Stomach smooth muscle (tissue), 2 donors: Measurements from ENCODE around the gene GRIK4.

Experiments
- H3K27ac ChIP-seq: one replicate; pipeline ENCODE4 v1.7.0; 2013; ENCODE audit warnings: mild to moderate bottlenecking, low read length, inconsistent platforms
- H3K27me3 ChIP-seq, 2 donors: one replicate each; pipeline ENCODE4 v1.7.0; 2013; ENCODE audit warnings: low read length in 2 of 2; ENCODE audit not compliant: insufficient read depth in 2 of 2, control insufficient read depth in 1 of 2
- H3K36me3 ChIP-seq, 2 donors: one replicate each; pipeline ENCODE4 v1.7.0; 2013; ENCODE audit warnings: low read length in 2 of 2; ENCODE audit not compliant: control insufficient read depth in 2 of 2, insufficient read depth in 2 of 2
- H3K4me1 ChIP-seq: one replicate; pipeline ENCODE4 v1.7.0; 2013; ENCODE audit warnings: low read length; ENCODE audit not compliant: control insufficient read depth, insufficient read depth
- H3K4me3 ChIP-seq, 2 donors: one replicate each; pipeline ENCODE4 v1.7.0; 2013; ENCODE audit warnings: low read length in 2 of 2
- H3K9ac ChIP-seq, 2 donors: one replicate each; pipeline ENCODE4 v1.7.0; 2013; ENCODE audit warnings: low read length in 2 of 2, mild to moderate bottlenecking in 1 of 2
- H3K9me3 ChIP-seq, 2 donors: one replicate each; pipeline ENCODE4 v1.7.0; 2013; ENCODE audit warnings: low read length in 2 of 2; ENCODE audit not compliant: control insufficient read depth in 2 of 2
- donor health status: healthy.
- donor health status: Pancreatic carcinoma.

GRIK4 gene

DNA sequence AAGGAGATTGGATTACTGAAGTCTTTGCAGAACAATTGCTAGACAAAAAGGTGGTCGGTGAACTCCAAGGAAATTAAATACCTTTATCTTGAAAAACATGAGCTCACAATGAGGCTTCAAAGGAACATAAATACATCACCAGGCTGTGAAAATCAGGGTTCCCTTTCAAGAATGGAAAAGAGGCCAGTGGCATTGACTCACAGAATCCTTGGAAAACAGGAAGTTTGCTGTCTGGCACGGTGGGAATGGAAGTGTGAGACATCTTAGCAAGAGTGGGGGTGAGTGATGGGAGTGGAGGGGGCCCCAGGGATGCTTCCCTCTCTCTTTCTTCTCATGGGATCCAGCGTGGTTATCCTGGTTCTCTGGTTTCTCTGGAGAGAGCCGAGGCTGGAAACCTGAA is 463.4 kb downstream of the GRIK4 start:
- Histone ChIP-seq H3K27me3 (peaks cover 7 to 12% of the 10 kb centered on the region in 2 donors), H3K27ac (no peak overlapping the region), H3K9me3 (no peaks in the 10 kb centered on the region), H3K36me3 (no peaks in the 10 kb centered on the region), H3K4me3 (no peak overlapping the region), H3K9ac (no peak overlapping the region), H3K4me1 (no peaks in the 10 kb centered on the region)

DNA sequence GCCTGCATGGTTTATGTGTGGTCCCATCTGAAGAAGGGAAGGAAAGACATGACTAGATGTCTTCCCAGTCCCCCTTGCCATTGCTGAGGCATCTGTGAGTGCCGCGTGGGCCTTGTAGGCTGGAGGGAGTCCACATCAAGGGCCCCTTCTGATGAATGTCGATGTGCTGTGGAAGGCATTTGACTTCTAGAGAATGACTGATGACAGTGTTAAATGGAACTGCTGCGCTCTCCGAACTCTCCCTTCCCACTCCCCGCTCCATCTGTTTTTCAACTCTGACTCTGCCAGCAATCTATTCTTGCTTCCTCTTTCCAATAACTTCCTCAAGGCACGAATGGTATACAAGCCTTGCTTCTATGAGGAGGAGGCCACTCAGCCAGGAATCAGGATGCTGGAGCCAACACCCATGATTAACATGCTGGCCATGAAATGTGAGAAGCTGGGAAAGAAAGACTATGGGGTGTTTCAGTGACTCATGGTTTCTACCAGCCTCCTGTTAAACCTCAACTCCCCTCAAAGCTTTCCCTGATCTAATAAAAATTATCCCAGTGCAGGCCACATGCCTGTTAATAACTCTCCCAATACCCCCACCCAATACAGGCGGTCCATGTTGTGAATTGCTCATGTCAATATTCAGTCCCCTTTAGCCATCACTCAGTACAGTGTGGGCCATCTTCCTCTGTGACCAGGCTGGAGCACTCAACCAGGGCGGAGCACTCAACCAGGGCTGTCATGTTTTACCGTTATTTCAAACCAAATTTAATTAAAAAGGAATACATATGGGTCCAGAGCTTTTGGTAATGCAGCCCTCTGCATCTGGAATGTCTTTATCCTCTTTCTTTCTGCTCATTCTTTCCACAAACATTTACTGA is 466.0 kb downstream of the GRIK4 start:
- H3K36me3 ChIP-seq = no peaks in the 10 kb centered on the region
- H3K4me1 ChIP-seq = no peaks in the 10 kb centered on the region

DNA sequence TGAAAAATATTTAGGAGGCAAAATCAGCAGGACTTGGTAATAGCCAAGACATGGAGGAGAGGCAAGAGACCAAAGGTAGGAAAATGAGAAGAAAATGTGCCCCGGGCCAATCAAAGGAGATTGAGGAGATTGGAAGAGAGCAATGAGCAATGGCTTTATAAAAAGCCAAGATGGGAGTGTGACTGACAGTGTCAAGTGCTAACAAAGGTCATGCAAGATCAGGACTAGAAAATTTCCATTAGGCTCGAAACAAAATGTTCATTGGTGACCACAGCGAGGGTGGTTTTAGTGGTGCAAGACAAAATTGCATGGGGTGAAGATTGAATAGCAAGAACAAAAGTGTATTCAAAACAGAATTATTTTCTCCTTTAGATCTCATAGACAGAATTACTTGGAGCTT is 467.2 kb downstream of the GRIK4 start:
- H3K9me3 ChIP-seq = no peaks in the 10 kb centered on the region
- H3K9ac ChIP-seq = no peak overlapping the region
- peaks cover 7 to 9% of the 10 kb centered on the region in 2 donors for H3K27me3 ChIP-seq
- no peak overlapping the region for H3K27ac ChIP-seq
- H3K36me3 ChIP-seq = no peaks in the 10 kb centered on the region
- H3K4me1 ChIP-seq = no peaks in the 10 kb centered on the region
- no peak overlapping the region for H3K4me3 ChIP-seq

More for the DNA sequence above, 466.0 kb downstream of the GRIK4 start:
- Histone ChIP-seq H3K9me3 (no peaks in the 10 kb centered on the region), H3K9ac (no peak overlapping the region), H3K4me3 (no peak overlapping the region), H3K27me3 (peaks cover 7 to 9% of the 10 kb centered on the region in 2 donors), H3K27ac (no peak overlapping the region)

DNA sequence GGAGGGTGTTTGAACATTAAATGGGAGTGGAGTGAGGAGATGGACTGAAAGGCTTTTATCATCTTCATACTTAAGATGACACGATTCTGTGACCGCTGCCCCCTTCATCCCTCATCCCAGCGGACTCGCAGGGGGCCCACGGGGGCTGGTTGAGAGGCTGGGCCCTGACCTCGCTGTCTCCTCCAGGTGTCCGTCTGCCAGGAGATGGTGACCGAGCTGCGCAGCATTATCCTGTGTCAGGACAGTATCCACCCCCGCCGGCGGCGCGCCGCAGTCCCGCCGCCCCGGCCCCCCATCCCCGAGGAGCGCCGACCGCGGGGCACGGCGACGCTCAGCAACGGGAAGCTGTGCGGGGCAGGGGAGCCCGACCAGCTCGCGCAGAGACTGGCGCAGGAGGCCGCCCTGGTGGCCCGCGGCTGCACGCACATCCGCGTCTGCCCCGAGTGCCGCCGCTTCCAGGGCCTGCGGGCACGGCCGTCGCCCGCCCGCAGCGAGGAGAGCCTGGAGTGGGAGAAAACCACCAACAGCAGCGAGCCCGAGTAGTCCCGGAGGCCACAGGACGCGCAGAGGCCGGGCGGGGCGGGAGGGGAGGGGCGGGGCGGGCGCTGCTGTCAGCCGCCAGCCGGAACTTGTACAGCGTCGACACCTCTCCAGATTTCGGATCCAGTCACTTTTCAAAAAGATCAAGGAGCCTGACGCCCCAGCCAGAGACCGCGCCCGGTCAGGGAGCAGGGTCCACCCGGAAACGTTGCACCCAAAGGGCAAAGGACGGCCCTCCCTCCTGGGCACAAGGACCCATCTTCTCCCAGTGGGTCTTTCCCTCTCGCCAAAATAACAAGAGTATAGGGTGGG is 474.4 kb downstream of the GRIK4 start:
- no peaks in the 10 kb centered on the region for H3K36me3 ChIP-seq
- H3K4me1 ChIP-seq = peaks cover 7% of the 10 kb centered on the region
- peak overlapping the region; percentile 9 to 69 for H3K4me3 ChIP-seq
- H3K27ac ChIP-seq = no peak overlapping the region
- peak overlapping the region; percentile 13 to 36 for H3K9ac ChIP-seq
- no peaks in the 10 kb centered on the region for H3K9me3 ChIP-seq
- H3K27me3 ChIP-seq = no peaks in the 10 kb centered on the region

DNA sequence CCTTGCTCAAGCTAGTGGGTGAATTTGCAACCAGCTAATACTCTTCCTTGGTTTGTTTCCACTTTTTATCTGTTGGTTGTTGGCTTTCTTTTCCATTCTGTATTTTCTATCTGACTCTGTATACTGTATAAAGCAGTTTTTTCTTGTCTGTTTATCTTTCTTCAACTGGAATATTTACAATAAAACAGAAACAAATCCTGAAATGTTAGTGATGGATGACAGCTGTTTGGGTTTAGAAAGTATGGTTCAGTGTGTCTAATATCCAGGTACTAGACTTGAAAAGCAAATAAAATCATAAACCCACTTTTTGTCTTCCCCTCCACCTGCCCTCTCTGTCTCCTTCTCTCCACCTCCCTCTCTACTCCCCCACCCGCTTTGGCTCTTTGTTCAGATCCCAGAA is 477.1 kb downstream of the GRIK4 start:
- Histone ChIP-seq H3K4me1 (peaks cover 7% of the 10 kb centered on the region), H3K36me3 (no peaks in the 10 kb centered on the region), H3K27me3 (peaks cover 3 to 6% of the 10 kb centered on the region in 2 donors), H3K4me3 (no peak overlapping the region), H3K27ac (no peak overlapping the region), H3K9ac (no peak overlapping the region), H3K9me3 (no peaks in the 10 kb centered on the region)

DNA sequence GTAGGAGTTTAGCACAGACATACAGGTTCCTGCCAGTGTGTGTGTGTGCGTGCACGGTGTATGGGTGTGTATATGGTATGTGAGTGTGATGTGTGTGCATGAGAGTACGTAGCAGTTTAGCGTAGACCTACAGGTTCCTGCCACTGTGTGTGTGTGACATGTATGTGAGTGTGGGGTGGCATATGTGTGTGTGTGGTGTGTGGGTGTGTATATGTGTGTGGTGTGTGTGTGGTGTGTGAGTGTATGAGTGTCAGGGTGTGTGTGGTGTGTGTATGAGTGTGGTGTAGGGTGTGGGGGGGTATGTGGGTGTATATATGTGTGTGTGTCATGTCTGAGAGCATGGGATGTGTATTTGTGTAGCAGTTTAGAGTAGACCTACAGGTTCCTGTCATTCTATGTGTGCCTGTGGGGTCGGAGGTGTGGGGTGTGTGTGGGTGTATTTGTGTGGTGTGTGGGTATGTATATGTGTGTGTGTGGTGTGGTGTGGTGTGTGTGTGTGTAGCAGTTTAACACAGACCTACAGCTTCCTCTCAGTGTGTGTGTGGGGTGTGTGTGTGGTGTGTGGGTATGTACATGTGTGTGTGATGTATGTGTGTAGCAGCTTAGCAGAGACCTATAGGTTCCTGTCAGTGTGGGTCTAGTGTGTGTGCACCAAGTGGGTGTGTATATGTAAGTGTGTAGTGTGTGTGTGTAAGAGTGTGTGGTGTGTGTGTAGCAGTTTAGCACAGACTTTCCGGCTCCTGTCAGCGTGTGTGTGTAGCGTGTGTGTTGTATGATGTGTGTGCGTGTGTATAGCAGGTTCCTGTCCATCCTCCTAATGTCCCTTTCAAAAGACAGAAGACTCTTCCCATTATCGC is 480.5 kb downstream of the GRIK4 start:
- Histone ChIP-seq H3K27me3 (peaks cover 3 to 6% of the 10 kb centered on the region in 2 donors), H3K9me3 (no peaks in the 10 kb centered on the region), H3K27ac (no peak overlapping the region), H3K9ac (no peak overlapping the region), H3K4me3 (no peak overlapping the region), H3K36me3 (no peaks in the 10 kb centered on the region), H3K4me1 (no peaks in the 10 kb centered on the region)

DNA sequence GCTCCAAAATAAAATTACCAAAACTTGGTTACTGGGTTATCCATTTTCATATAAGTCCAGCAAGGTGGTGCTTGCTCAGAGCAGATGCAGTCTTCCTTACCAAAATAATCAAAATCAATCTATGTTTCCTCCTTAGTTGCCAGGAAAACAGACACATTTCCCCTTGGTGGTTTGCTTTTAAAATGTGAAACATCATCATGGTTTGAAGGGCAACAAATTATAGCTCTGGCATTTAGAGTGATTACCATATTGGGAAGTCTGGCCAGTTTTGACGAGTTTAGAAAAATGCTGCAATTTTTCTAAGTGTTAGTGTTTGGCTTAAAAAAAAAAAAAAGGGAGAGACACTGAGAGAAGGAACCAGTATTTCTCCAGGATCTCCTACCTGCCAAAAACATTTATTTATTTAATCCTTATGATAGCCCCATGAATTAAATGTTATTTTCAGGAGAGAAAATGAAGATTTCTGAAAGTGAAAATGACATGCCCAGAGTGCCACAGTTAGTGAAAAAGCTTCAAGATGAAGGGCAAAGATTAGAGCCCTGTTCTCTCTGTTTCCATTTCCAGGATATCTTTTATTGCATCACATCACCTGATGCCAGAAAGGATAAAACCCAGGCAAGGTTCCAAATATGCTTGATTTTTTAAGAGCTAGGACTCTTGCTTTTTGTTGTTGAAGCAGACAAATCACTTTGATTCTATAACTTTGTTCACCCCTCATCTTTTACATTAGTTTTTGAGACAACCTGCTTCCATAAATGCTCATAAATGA is 482.7 kb downstream of the GRIK4 start:
- Histone ChIP-seq H3K36me3 (no peaks in the 10 kb centered on the region), H3K27ac (no peak overlapping the region), H3K27me3 (peaks cover 3 to 6% of the 10 kb centered on the region in 2 donors), H3K9ac (no peak overlapping the region), H3K4me1 (no peaks in the 10 kb centered on the region), H3K4me3 (no peak overlapping the region), H3K9me3 (no peaks in the 10 kb centered on the region)

DNA sequence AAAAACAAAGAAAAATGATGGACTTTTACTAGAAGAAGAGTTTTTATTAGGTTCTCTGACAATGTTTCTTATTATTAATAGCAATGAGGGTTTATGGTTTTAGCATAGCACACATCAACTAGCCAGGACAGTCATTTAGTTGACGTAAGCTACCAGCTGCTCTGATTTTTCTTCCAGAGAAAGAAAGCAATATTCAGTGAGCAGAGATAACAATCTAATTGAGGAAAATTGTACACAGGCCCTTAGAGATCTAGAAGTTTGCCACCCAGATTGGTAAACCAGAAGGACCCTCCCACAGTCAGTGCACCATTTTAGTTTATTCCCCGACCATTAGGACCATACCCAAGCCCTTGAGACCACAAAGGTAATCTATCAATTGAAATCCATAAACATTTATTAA is 483.6 kb downstream of the GRIK4 start:
- H3K9ac ChIP-seq = no peak overlapping the region
- H3K27me3 ChIP-seq = peaks cover 3 to 8% of the 10 kb centered on the region in 2 donors
- H3K36me3 ChIP-seq = no peaks in the 10 kb centered on the region
- no peak overlapping the region for H3K4me3 ChIP-seq
- H3K27ac ChIP-seq = no peak overlapping the region
- no peaks in the 10 kb centered on the region for H3K4me1 ChIP-seq
- H3K9me3 ChIP-seq = no peaks in the 10 kb centered on the region

DNA sequence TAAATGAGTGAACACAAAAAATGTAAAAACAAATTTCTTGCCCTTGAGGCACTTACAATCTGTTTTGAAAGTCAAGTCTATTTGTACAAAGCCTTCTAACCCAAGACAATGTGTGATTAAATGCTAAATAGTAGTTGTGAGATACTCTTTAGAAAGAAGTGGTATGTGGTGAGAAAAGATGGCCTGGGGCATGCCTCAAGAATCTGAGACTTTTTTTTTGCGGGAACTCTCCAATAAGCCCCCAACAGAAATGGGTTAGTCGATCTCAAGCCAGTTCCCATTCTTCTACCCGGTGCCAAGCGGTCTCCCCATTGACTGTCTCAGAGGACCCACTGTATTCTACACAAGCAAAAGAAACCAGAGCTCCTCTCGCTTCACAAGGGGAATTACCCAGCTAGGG is 485.4 kb downstream of the GRIK4 start:
- Histone ChIP-seq H3K9ac (no peak overlapping the region), H3K27me3 (peaks cover under 1 to 6% of the 10 kb centered on the region in 2 donors), H3K4me3 (no peak overlapping the region), H3K4me1 (no peaks in the 10 kb centered on the region), H3K36me3 (no peaks in the 10 kb centered on the region), H3K9me3 (no peaks in the 10 kb centered on the region), H3K27ac (no peak overlapping the region)

DNA sequence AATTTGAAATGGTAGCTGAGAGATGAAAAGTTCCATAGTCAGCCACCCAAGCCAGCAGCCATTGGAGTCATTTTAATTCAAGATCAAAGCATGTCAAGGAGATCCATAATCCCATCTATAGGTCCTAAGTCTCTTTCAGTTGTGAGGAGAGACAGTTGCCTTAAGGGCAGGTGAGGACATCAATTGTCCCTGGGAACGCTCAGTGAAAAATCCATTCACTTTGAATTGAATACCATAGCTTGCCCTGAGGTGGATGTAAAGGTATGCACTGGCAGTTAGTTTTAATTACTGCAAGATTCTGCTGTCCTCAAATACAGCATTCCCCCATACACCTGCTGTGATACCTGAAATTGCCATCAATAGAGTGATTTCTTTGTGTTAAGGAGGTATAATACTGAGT is 487.0 kb downstream of the GRIK4 start:
- no peaks in the 10 kb centered on the region for H3K4me1 ChIP-seq
- H3K27me3 ChIP-seq = peaks cover 0 to 2% of the 10 kb centered on the region in 2 donors
- no peaks in the 10 kb centered on the region for H3K36me3 ChIP-seq
- H3K9ac ChIP-seq = no peak overlapping the region
- H3K4me3 ChIP-seq = no peak overlapping the region
- no peaks in the 10 kb centered on the region for H3K9me3 ChIP-seq
- H3K27ac ChIP-seq = no peak overlapping the region
